ENCODE results near the gene TTC9.

- TF ChIP-seq, protein P1, sequence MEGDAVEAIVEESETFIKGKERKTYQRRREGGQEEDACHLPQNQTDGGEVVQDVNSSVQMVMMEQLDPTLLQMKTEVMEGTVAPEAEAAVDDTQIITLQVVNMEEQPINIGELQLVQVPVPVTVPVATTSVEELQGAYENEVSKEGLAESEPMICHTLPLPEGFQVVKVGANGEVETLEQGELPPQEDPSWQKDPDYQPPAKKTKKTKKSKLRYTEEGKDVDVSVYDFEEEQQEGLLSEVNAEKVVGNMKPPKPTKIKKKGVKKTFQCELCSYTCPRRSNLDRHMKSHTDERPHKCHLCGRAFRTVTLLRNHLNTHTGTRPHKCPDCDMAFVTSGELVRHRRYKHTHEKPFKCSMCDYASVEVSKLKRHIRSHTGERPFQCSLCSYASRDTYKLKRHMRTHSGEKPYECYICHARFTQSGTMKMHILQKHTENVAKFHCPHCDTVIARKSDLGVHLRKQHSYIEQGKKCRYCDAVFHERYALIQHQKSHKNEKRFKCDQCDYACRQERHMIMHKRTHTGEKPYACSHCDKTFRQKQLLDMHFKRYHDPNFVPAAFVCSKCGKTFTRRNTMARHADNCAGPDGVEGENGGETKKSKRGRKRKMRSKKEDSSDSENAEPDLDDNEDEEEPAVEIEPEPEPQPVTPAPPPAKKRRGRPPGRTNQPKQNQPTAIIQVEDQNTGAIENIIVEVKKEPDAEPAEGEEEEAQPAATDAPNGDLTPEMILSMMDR (IDR thresholded peaks at IDR 0.05): no peak
- no peak for TF ChIP-seq POLR2A (IDR thresholded peaks at IDR 0.05)
Measured at GRCh38 chr14:70692210-70692609, 50.5 kb downstream of the TTC9 start.

All from lower leg skin (tissue), 3 donors.